ENCODE results near the gene FLNB. TPM values are rescaled to one million over a fixed set of nuclear protein-coding genes. Genes with fewer than 3 reads are reported as not detected.

Gene FLNB
- total and polyA plus RNA-seq, 2 of the 13 experiments (the other 11 are each of a cell fraction or from before 2014, with no cell fraction given), result 106 to 130 TPM

GRCh38 chr3:58043933-58044332 lies 35.7 kb downstream of the FLNB start:
- in situ Hi-C loops (cut with HindIII; ENCODE audit: extremely low pct_ligation_motif_present, low pct_unique_long_range_greater_than_20kb), result no loop called here
- ATAC-seq, result peak; percentile 9; the same call in 1 of the 3 replicates
- no peak for TF ChIP-seq MED8 (CRISPR knock-in tag; IDR thresholded peaks at IDR 0.05; ENCODE audit: insufficient replicate concordance)
- TF ChIP-seq ELF3 (CRISPR knock-in tag; IDR thresholded peaks at IDR 0.05), result no peak
- TF ChIP-seq ZNF124 (CRISPR knock-in tag; IDR thresholded peaks at IDR 0.05), result no peak
- peak; percentile 83 for TF ChIP-seq FOXA3 (CRISPR knock-in tag; IDR thresholded peaks at IDR 0.05)
- no peak for TF ChIP-seq NFATC3 (CRISPR knock-in tag; IDR thresholded peaks at IDR 0.05)
- TF ChIP-seq ZKSCAN8 (CRISPR knock-in tag; IDR thresholded peaks at IDR 0.05; ENCODE audit: borderline replicate concordance), result peak; percentile 74; the same call in 1 of the 2 replicates
- no peak for TF ChIP-seq GRHL1 (CRISPR knock-in tag; conservative IDR thresholded peaks at IDR 0.05)
- no peak for TF ChIP-seq REL (CRISPR knock-in tag; conservative IDR thresholded peaks at IDR 0.05)
- no peak for TF ChIP-seq MIXL1 (CRISPR knock-in tag; IDR thresholded peaks at IDR 0.05)
- no peak for TF ChIP-seq SIN3B (IDR thresholded peaks at IDR 0.05; ENCODE audit: low read length)
- no peak for TF ChIP-seq ZNF703 (CRISPR knock-in tag; IDR thresholded peaks at IDR 0.05; ENCODE audit: borderline replicate concordance)
- TF ChIP-seq SRY (CRISPR knock-in tag; IDR thresholded peaks at IDR 0.05), result no peak
- TF ChIP-seq CTCF (CRISPR knock-in tag; IDR thresholded peaks at IDR 0.05), result no peak
- no peak for TF ChIP-seq MXI1 (IDR thresholded peaks at IDR 0.05; ENCODE audit: borderline replicate concordance, low read depth, low read length)
- TF ChIP-seq SMAD3 (CRISPR knock-in tag; IDR thresholded peaks at IDR 0.05), result no peak
- TF ChIP-seq, protein P1, sequence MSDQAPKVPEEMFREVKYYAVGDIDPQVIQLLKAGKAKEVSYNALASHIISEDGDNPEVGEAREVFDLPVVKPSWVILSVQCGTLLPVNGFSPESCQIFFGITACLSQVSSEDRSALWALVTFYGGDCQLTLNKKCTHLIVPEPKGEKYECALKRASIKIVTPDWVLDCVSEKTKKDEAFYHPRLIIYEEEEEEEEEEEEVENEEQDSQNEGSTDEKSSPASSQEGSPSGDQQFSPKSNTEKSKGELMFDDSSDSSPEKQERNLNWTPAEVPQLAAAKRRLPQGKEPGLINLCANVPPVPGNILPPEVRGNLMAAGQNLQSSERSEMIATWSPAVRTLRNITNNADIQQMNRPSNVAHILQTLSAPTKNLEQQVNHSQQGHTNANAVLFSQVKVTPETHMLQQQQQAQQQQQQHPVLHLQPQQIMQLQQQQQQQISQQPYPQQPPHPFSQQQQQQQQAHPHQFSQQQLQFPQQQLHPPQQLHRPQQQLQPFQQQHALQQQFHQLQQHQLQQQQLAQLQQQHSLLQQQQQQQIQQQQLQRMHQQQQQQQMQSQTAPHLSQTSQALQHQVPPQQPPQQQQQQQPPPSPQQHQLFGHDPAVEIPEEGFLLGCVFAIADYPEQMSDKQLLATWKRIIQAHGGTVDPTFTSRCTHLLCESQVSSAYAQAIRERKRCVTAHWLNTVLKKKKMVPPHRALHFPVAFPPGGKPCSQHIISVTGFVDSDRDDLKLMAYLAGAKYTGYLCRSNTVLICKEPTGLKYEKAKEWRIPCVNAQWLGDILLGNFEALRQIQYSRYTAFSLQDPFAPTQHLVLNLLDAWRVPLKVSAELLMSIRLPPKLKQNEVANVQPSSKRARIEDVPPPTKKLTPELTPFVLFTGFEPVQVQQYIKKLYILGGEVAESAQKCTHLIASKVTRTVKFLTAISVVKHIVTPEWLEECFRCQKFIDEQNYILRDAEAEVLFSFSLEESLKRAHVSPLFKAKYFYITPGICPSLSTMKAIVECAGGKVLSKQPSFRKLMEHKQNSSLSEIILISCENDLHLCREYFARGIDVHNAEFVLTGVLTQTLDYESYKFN (CRISPR knock-in tag; conservative IDR thresholded peaks at IDR 0.05), result 0 out of 2 replicates have a peak, but pooled peaks have one; percentile 24
- TF ChIP-seq MIER3 (CRISPR knock-in tag; IDR thresholded peaks at IDR 0.05; ENCODE audit: borderline replicate concordance), result no peak

More at GRCh38 chr3:58043933-58044332, 35.7 kb downstream of the FLNB start:
- no peak overlapping the region for H2AFZ ChIP-seq (ENCODE audit: low read length)
- 56% methylated on average over 2 of the region's 4 CpGs for WGBS (ENCODE audit: low lambda C conversion rate)
- peak overlapping the region; percentile 31; the same call in 1 of the 2 replicates for H3K9ac ChIP-seq (ENCODE audit: insufficient read depth, low read depth, low read length)
- ChIA-PET POLR2A (interaction anchor here (1.2 to 7.0 kb wide), 4 partner anchors 16 to 37 kb away, joined by 3 to 45 read pairs (median 4); no protein-coding TSS in a partner anchor), CTCF (ENCODE audit: low intra/inter-chr PET ratio, low total read pairs) (no interaction called here)
- H3K4me1 ChIP-seq (ENCODE audit: insufficient read depth, low read length), result peaks cover 81% of the 10 kb centered on the region
- peaks cover 95% of the 10 kb centered on the region for H3K79me2 ChIP-seq (ENCODE audit: insufficient read depth, low read length)
- no peaks in the 10 kb centered on the region for H3K9me3 ChIP-seq (ENCODE audit: low read length)
- H3K4me2 ChIP-seq (ENCODE audit: low read depth, low read length), result peak overlapping the region; percentile 2
- H3K36me3 ChIP-seq (replicated peaks in 1 of 2; ENCODE audit: control insufficient read depth in 1 of 2, insufficient read depth in 2 of 2, low read length in 2 of 2), result peaks cover 1 to 4% of the 10 kb centered on the region in 2 experiments; a peak in 1 of 5 replicates
- H4K20me1 ChIP-seq (ENCODE audit: insufficient read depth, low read length), result peaks cover 21% of the 10 kb centered on the region
- H3K27me3 ChIP-seq (ENCODE audit: control insufficient read depth in 1 of 2, insufficient read depth in 2 of 2, low read length in 2 of 2), result no peaks in the 10 kb centered on the region
- intact Hi-C loops (cut with micrococcal nuclease; ENCODE audit: unreplicated experiment), result loop anchor here (5.0 kb wide), 1 partner anchor 58 kb away; no protein-coding TSS in a partner anchor
- DNase-seq (ENCODE audit: low spot score), result no peak
- peak overlapping the region; percentile 88 for H3K27ac ChIP-seq (ENCODE audit: extremely low read length, insufficient read depth, low read length)
- no peak for FAIRE-seq
- no TSS peak for BruUV-seq (replicated peaks)
- H3K4me3 ChIP-seq (replicated peaks in 1 of 3; ENCODE audit: insufficient read depth in 1 of 3, low read depth in 2 of 3, low read length in 3 of 3), result no peak overlapping the region
